Activated CD8-positive, alpha-beta memory T cell treated with anti-CD3 and anti-CD28 coated beads, Interleukin-2, amount 50 U/mL, for 1 hour (primary cell): Measurements from ENCODE around the gene PTP4A1.
A peak's percentile ranks its signal among the peaks of the same experiment; 100 is the strongest.
"Not testable (repeated sequence)": the region's sequence is repeated elsewhere in the genome, so short reads cannot be mapped to it uniquely, and the experiment has no call there.

Source experiments
- DNase-seq: peaks from one replicate; pipeline ENCODE4 v3.0.0-alpha.2; 2020; ENCODE audit errors: extremely low read depth

Gene PTP4A1

GRCh38 chr6:63582579-63583231 is 10.4 kb downstream of the PTP4A1 start:
- no peak for DNase-seq

- DNase-seq = no peak
Measured at GRCh38 chr6:63584125-63584514, 11.8 kb downstream of the PTP4A1 start.

DNA sequence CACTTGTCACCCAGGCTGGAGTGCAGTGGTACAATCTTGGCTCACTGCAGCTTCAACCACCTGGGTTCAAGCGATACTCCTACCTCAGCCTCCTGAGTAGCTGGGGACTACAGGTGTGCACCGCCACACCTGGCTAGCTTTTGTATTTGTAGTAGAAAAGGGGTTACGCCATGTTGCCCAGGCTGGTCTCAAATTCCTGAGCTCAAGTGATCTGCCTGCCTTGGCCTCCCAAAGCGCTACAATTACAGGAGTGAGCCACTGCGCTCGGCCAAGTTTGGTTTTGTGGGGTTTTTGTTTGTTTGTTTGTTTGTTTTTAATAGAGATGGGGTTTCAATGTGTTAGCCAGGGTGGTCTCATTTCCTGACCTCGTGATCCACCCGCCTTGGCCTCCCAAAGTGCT is 12.3 kb downstream of the PTP4A1 start:
- no peak for DNase-seq

DNA sequence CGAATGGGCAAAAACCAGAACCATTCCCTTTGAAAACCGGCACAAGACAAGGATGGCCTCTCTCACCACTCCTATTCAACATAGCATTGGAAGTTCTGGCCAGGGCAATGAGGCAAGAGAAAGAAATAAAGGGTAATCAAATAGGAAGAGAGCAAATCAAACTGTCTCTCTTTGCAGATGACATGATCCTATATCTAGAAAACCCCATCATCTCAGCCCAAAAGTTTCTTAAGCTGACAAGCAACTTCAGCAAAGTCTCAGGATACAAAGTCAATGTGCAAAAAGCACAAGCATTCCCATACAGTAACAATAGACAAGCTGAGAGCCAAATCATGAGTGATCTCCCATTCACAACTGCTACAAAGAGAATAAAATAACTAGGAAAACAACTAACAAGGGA is 13.4 kb downstream of the PTP4A1 start:
- DNase-seq = not testable (repeated sequence)

GRCh38 chr6:63589952-63590411 is 17.7 kb downstream of the PTP4A1 start:
- no peak for DNase-seq

DNA sequence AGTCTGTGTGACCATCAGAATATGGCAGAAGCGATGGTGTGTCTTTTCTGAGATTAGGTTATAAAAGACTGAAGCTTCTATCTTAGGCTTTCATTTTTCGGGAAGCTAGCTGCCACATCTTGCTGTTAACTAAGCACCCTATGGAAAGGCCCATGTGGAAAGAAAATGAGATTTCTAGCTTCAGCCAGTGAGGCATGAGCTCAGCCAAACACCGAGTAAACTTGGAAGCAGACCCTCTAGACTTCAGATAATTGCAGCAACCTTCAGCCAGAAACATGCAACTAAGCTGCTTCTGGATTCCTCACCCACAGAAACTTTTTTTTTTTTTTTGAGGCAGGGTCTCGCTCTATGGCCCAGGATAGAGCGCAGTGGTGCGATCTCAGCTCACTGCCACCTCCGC is 20.6 kb downstream of the PTP4A1 start:
- no peak for DNase-seq

- DNase-seq = no peak
Measured at GRCh38 chr6:63597141-63598048, 25.1 kb downstream of the PTP4A1 start.

GRCh38 chr6:63598049-63599036 is 26.1 kb downstream of the PTP4A1 start:
- peak; percentile 43 for DNase-seq

GRCh38 chr6:63599243-63599642 is 27.0 kb downstream of the PTP4A1 start:
- DNase-seq = no peak

GRCh38 chr6:63600136-63600535 is 27.9 kb downstream of the PTP4A1 start:
- DNase-seq = no peak

GRCh38 chr6:63609231-63609630 is 37.0 kb downstream of the PTP4A1 start:
- DNase-seq = no peak

GRCh38 chr6:63610944-63611343 is 38.7 kb downstream of the PTP4A1 start:
- DNase-seq = no peak

DNA sequence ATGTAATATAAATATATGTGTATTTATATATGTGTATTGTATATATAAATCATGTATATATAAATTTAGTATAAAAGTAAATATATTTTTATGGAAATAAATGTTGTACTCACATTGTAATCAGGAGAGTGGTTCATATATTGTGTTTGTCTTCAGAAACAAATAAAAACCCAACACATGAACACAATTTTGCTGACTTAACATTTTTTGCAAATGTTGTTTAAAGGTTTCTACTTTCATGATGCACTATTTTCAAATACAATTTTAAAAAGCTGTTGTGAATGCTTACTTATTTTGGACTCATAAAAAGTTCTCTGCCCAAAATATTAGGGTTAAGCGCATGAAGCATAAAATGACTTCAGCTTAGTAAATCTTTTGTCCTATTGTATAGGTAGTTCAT is 39.3 kb downstream of the PTP4A1 start:
- DNase-seq = no peak

DNA sequence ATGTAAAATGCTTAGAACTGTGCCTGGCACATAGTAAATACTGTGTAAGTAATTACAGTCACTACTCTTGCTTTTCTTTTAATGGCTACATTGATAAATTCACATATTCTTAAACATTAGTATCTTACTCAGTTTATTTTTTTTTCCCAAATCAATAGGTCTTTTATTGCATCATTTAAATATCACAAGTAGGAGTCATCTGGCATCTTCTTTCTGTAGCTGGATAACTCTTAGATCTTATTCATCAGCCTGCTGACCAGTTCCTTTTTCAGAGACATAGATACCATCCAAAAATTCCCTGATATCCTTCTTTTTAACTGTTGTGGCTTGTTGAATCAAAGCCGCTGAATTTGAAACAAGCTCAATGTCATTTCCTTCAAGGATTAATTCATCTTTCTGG is 43.3 kb downstream of the PTP4A1 start:
- DNase-seq = no peak
